Germinal center (tissue), 1 donor: ENCODE measurements around the gene FOXF1.

Source experiments
- DNase-seq: peaks from one replicate; pipeline ENCODE4 v3.0.0; 2012; ENCODE audit warnings: mixed read lengths, low spot score

FOXF1 gene

GRCh38 chr16:86510465-86511261 is at the start of gene FOXF1:
FOXF1 (plus strand) TSS chr16:86510527; CDS start chr16:86510570, 43 bp downstream.
- DNase-seq = no peak

GRCh38 chr16:86461037-86461436 is 49.3 kb upstream of the FOXF1 start:
- DNase-seq = no peak

- DNase-seq = no peak
These were observed 47.8 kb upstream of the FOXF1 start for GRCh38 chr16:86462334-86463084.

GRCh38 chr16:86464044-86464443 is 46.3 kb upstream of the FOXF1 start:
- no peak for DNase-seq

- DNase-seq = no peak
These were observed 44.9 kb upstream of the FOXF1 start for GRCh38 chr16:86465434-86465833.

DNA sequence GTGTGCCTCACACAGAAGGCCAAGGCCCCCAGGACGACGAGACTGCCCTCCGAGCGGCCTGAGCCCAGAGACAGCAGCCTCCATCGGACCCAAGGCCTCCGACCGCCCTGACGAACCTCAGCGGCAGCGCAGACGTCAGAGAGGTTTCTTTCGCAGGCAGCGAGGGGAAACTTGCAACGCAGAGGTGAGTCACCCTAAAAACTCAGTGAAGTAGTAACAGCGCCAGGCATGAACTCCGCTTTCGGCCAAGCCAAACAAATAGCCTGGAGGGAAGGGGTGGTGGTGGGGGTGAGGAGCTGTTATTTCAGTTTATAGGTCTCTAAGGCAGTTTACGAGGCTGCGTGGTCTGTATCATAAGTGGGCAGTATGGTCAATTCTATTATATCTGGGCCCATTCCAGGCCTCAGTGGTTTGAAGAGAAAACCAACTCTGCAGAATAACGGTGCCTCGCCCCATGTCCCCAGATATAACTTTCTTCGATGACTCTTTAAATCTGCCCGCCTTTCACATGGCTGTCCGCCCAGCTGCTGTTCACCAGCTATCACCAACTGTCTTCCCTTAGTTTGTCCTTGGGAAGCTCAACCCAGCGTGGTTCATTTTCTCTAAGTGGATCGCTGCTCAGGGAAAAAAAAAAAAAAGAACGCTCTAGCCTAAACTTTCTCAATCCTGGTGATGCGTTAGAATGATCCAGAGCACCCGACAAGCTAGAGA is 43.5 kb upstream of the FOXF1 start:
- DNase-seq = no peak

DNA sequence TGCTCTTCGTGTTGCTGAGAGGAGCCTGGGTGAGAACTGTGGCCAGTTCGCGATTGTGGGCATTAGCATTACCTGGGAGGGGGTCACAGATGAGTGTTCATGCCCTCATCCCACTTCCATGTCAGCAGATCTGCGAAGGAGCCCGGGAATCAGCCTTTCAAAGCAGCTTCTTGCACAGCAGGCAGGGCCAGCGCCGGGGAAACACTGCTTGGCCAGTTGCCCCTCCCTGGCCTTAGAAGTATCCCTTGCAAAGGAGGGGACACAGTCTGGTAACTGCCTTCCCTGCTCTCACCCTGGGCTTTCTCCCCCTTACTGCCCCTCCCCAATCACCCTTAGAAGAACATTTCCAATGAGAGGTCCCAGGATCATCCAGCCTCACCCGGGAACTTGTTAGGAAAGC is 42.8 kb upstream of the FOXF1 start:
- DNase-seq = no peak

GRCh38 chr16:86470964-86471363 is 39.4 kb upstream of the FOXF1 start:
- no peak for DNase-seq

GRCh38 chr16:86471896-86472295 is 38.4 kb upstream of the FOXF1 start:
- DNase-seq = no peak

GRCh38 chr16:86472366-86472765 is 38.0 kb upstream of the FOXF1 start:
- DNase-seq = no peak

DNA sequence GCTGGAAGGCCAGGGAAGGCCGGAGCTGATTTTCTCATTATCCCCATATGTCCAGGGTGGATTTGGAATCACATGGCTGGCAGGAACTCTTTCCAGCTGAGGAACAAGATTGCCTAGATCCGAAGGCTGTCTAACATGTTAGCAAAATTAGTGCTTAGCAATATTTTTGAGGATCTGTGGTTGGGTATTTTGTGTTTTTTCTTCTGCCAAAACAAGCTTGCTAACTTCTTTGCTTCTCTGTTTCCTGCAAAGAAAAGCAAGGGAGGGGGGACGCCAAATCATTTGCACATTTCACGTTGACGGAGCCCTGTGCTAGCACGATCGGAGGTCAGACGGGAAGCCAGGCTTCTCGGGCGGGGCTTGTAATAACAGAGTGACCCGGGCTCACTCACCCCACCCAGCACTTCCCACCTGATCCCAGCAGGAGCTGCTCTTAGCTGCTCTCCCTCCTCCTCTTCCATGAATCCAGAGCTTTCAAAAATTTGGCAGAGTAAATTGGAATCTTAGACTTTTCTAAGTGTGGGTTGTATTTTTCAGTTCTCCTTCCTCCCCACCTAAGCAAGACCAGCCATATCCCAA is 33.3 kb upstream of the FOXF1 start:
- DNase-seq = no peak

- no peak for DNase-seq
These were observed 32.7 kb upstream of the FOXF1 start for GRCh38 chr16:86477642-86478041.

- no peak for DNase-seq
These were observed 31.5 kb upstream of the FOXF1 start for GRCh38 chr16:86478779-86479178.

- no peak for DNase-seq
These were observed 30.9 kb upstream of the FOXF1 start for GRCh38 chr16:86479419-86479818.

DNA sequence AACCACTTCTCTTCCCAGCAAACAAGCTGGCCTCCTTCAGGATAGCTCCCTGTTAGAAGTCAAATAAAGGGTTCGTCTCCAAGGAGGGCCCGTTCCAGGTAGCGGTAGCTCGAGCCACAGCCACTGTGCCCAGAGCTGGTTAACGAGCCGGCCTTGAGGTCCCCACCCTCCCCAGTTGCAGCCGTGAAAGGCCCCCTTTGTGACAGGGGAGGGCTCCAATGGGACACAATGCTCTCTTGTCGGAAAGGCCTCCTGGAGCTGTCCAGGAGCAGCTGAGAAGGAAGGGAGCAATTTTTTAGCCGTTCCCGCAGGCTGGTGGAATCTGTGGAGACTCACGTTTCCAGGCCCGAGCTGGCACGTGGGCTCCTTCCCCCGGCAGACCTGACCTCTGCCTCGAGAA is 29.9 kb upstream of the FOXF1 start:
- DNase-seq = no peak

- DNase-seq = no peak
These were observed 28.7 kb upstream of the FOXF1 start for GRCh38 chr16:86481607-86482006.

GRCh38 chr16:86484240-86484639 is 26.1 kb upstream of the FOXF1 start:
- no peak for DNase-seq

GRCh38 chr16:86485746-86486145 is 24.6 kb upstream of the FOXF1 start:
- no peak for DNase-seq

DNA sequence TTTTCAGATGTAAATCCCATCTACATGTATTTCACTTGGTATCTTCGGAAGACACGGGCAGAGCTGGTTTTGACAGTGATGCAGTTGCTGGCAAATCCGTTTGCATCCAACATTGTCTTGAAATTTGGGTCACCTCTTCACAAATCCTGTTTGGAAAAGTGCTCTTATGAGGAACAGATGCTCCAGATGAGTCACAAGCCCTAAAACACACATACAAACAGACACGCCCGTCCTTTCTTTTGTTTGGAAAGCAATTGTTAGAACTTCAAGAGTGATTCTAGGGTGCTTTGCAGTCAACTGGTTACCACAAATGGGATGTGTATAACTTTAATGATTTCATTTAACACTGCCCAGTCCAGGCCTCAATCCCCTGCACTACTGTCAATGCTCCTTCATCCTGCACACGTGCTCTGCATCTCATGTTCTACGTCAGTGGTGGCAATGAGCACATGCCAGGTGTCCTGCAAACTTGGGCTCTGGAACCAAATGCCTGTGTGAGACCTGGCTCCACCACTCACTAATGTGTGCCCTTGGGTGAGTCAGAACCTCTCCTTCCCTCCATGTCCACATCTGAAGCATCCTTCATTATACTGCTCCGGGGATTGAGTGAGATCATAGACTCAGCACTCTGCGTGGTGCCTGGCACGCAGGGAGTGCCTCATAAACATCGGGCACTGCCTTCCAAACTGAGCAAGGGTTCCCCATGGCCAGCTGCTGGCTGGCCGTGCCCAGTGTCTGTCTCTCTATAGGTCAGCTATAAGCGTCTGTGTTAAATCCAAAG is 19.3 kb upstream of the FOXF1 start:
- DNase-seq = no peak

- no peak for DNase-seq
These were observed 18.7 kb upstream of the FOXF1 start for GRCh38 chr16:86491640-86492023.

DNA sequence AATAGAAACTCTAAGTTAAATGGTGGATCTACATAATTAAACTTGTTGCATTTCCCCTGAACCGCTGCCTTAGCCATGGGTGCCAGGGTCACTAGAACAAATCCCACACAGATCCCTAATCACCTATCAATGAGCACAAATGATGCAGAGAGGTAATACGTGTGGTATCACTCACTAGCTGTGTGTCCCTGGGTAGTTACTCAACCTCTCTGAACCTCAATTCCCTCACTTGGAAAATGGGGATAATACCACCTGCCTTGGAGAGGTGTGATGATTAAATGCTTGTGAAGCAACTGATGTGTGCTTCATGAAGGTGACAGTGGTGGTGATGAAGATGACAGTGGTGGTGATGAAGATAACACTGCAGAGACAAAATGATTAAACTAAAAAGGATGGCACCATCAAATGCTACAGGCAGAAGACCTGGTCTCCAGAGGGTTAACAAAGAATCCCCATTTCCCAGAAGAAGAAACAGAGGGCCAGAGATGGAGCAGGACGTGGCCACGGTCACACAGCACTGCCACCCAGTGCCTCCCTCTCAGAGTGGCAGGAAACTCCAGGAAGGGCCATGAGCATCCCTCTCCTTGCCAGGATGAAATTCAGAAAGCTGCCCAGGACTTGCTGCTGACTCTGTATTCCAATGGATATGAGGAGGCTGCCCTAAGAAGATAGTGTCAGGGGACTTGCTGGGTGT is 17.9 kb upstream of the FOXF1 start:
- DNase-seq = no peak
